EL (cell line): ENCODE measurements around the gene VMAC.

ENCODE experiments used
- DNase-seq: peaks from one replicate; pipeline ENCODE4 v3.0.0-alpha.2; 2016

Gene VMAC

GRCh38 chr19:5953680-5954213 is 49.1 kb downstream of the VMAC start:
- DNase-seq, result no peak

GRCh38 chr19:5954293-5954692 is 49.6 kb downstream of the VMAC start:
- DNase-seq, result peak; percentile 36

DNA sequence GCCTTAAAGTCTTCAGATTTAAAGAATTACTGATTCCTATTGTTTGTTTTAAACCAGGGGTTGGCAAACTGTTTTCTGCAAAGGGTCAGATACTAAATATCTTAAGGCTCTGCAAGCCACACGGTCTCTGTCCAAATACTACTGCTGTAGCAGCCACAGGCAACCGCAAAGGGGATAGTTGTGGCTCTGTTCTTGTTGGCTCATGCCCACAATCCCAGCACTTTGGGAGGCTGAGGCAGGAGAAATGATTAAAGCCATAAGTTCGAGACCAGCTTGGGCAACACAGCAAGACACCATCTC is 50.9 kb downstream of the VMAC start:
- no peak for DNase-seq

GRCh38 chr19:5956323-5956722 is 51.7 kb downstream of the VMAC start:
- no peak for DNase-seq

GRCh38 chr19:5956728-5957127 is 52.1 kb downstream of the VMAC start:
- DNase-seq, result no peak

DNA sequence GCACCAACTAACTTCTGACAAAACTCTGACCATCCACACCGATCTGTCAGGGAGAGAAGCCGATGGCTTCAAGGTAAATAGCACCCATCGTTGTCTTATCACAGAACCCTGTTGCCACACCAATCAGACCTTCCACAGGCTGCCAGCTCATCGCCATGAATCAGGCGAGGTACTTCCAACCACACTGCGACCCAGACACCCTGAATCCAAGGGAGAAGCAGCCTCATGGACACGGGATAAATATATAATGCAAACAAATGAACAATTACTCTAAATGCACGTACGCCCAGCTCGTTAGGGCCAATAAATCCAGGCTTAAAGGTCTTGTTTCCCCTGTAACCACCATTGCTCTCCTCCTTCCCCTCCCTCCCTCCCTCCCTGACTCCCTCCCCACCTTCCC is 52.5 kb downstream of the VMAC start:
- peak; percentile 34 for DNase-seq

DNA sequence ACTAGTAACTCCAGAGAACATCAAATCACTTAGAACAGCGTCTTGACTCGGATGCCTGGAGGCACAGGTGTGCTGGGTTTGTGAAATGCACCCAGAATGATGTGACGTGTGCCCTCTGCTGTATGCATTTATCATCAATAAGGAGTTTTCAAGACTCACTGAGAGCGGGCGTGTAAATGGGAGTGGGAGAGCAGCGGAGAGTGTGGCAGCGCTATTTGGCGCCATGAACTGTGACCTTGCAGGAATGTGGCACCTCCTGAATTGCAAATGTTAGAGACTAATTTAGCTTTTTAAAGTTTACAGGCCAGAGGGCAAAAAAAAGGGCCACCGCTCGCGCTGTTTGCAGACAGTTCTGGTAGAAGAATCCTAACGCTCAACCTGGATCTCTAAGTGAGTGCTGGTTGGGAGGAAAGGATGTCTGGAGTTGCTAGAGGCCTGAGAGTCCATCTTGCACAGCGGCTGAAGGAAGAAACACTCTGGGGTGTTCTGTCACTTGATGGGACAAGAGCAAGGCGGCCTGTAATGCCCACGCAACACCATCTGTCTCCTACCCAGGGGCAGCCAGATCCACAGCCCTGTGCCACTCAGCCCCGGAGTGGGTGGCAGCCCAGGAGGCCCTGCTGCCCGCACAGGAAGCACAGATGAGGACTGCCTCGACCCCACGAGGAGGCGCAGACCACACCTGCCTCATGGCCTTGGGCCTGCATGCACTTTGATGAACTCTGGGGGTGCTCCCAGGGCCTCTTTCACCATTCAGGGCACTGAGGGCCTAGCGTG is 53.6 kb downstream of the VMAC start:
- no peak for DNase-seq

GRCh38 chr19:5958851-5959122 is 54.1 kb downstream of the VMAC start:
- no peak for DNase-seq

DNA sequence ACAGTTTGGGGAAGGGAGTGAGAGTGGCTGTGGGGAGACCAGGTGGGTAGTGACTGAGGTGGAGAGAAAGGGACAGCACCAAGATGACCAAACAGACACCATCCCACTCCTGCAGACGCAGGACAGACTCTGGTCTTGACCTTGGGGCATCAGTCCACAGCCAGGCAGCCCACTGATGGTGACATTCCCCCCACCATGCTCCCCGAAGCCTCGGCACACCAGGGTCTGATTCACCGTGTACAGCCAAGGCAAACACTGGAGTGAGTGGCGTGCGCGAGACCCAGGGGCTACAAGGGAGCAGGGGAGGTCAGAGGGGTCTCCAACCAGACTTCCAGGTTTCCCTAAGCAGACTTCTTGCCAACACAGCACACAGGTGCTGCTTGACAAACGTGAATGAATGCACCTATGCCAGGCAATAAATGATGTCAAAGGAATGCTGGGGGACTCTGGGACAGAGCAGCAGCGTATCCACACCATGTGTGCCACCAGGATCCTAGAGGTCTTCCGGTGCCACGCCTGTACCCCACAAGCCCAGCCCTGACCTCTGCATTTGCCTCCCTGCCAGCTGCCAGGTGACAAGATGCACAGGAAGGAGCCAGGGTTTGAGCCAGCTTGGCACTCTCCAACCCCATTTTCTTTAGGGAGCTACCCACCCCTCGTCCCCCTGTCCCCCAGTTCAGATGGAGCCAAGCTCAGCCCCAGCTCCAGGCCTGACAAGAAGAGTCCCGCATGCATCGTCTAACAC is 54.8 kb downstream of the VMAC start:
- DNase-seq, result no peak
